GM23248 (cell line): ENCODE results near the gene RERE. TPM values are rescaled to one million over a fixed set of nuclear protein-coding genes. Genes with fewer than 3 reads are reported as not detected.

Experiments
- DNase-seq: peaks from one replicate; pipeline ENCODE4 v3.0.0-alpha.2; 2015
- H2AFZ ChIP-seq: fragments of 200-600 bp; sonication (generic); 2 replicates; pipeline ENCODE4 v1.6.1; 2016; ENCODE audit warnings: antibody characterized with exemption
- H3F3A ChIP-seq: fragments of 200-600 bp; sonication (generic); 2 replicates; pipeline ENCODE4 v1.6.1; 2016; ENCODE audit warnings: mild to moderate bottlenecking, antibody characterized with exemption, mixed run types; ENCODE audit not compliant: insufficient read depth
- H3K27ac ChIP-seq: fragments of 200-600 bp; sonication (generic); 2 replicates; pipeline ENCODE4 v1.5.1; 2016; ENCODE audit warnings: mild to moderate bottlenecking
- H3K27me3 ChIP-seq: fragments of 200-600 bp; sonication (generic); replicated peaks from 2 replicates; pipeline ENCODE4 v1.6.1; 2016; ENCODE audit warnings: mild to moderate bottlenecking; ENCODE audit not compliant: insufficient read depth
- H3K36me3 ChIP-seq: fragments of 200-600 bp; sonication (generic); 2 replicates; pipeline ENCODE4 v1.6.1; 2016; ENCODE audit warnings: low read depth, mild to moderate bottlenecking
- H3K4me1 ChIP-seq: fragments of 200-600 bp; sonication (generic); 2 replicates; pipeline ENCODE4 v1.6.1; 2016; ENCODE audit warnings: mild to moderate bottlenecking; ENCODE audit not compliant: insufficient read depth
- H3K4me2 ChIP-seq: fragments of 200-600 bp; sonication (generic); one replicate; pipeline ENCODE4 v1.6.1; 2016; ENCODE audit warnings: mild to moderate bottlenecking; ENCODE audit not compliant: unreplicated experiment
- H3K4me3 ChIP-seq: fragments of 200-600 bp; sonication (generic); 2 replicates; pipeline ENCODE4 v1.5.1; 2016; ENCODE audit warnings: mild to moderate bottlenecking
- H3K79me2 ChIP-seq: fragments of 200-600 bp; sonication (generic); 2 replicates; pipeline ENCODE4 v1.6.1; 2016; ENCODE audit warnings: mild to moderate bottlenecking; ENCODE audit not compliant: insufficient read depth
- H3K9ac ChIP-seq: fragments of 200-600 bp; sonication (generic); 2 replicates; pipeline ENCODE4 v1.6.1; 2016; ENCODE audit warnings: mild to moderate bottlenecking
- H3K9me2 ChIP-seq: fragments of 200-600 bp; sonication (generic); 2 replicates; pipeline ENCODE4 v1.6.1; 2016; ENCODE audit warnings: mixed run types, mild to moderate bottlenecking, moderate library complexity; ENCODE audit not compliant: insufficient read depth
- H3K9me3 ChIP-seq: fragments of 200-600 bp; sonication (generic); one replicate; pipeline ENCODE4 v1.6.1; 2017; ENCODE audit warnings: low read depth
- H4K20me1 ChIP-seq: fragments of 200-600 bp; sonication (generic); 2 replicates; pipeline ENCODE4 v1.6.0; 2016; ENCODE audit not compliant: insufficient read depth
- EZH2 ChIP-seq: fragments of 200-600 bp; sonication (generic); IDR thresholded peaks from 2 replicates; pipeline ENCODE4 v1.6.1; 2018; ENCODE audit warnings: antibody characterized with exemption, mild to moderate bottlenecking; ENCODE audit not compliant: insufficient read depth, poor library complexity, severe bottlenecking
- EZH2phosphoT487 ChIP-seq: fragments of 200-600 bp; sonication (generic); IDR thresholded peaks from 2 replicates; pipeline ENCODE4 v1.6.1; 2018; ENCODE audit warnings: antibody characterized with exemption, moderate library complexity, mild to moderate bottlenecking, low read depth; ENCODE audit not compliant: insufficient read depth
- WGBS, 2 experiments: methylation state at CpG; one replicate each; pipeline ENCODE4 v1.1.6; 2015 to 2017; ENCODE audit warnings: low lambda C conversion rate in 2 of 2, low coverage in 1 of 2; ENCODE audit errors: missing lambda C conversion rate in 2 of 2; 5-methylcytosine and 5-hydroxymethylcytosine counted together
- in situ Hi-C: fragments of 300-500 bp; cut with MboI; formaldehyde crosslinking; loops from 2 replicates; pipeline ENCODE4 v1.15.0; 2020
- polyA plus RNA-seq: library from polyadenylated mRNA; unstranded; fragments of >200 nt; fragmentation: Nextera tagmentation; extraction: Ambion mirVana; gene quantifications from 2 replicates; pipeline ENCODE4 v1.2.1, GENCODE V29; 2016
- total RNA-seq: library from RNA; depleted of rRNA; stranded (reverse); fragments of >200 nt; shearing (Covaris generic); gene quantifications from 2 replicates; pipeline ENCODE4 v1.2.3, GENCODE V29; 2014

The RERE gene
- total and polyA plus RNA-seq, 2 experiments from 2014 or later: 26.0 to 26.2 TPM

GRCh38 chr1:8468751-8469150 is 348.7 kb downstream of the RERE start:
- Histone ChIP-seq H3K9ac (no peak overlapping the region), H3K9me3 (no peaks in the 10 kb centered on the region), H3K79me2 (peaks cover 26% of the 10 kb centered on the region), H3K36me3 (no peaks in the 10 kb centered on the region), H3K4me3 (no peak overlapping the region), H4K20me1 (no peaks in the 10 kb centered on the region), H3K27ac (no peak overlapping the region), H3K4me1 (peaks cover 15% of the 10 kb centered on the region), H3K27me3 (no peaks in the 10 kb centered on the region), H3K4me2 (no peak overlapping the region), H2AFZ (no peak overlapping the region), H3K9me2 (no peaks in the 10 kb centered on the region), H3F3A (peaks cover 12% of the 10 kb centered on the region; the same call in 1 of the 2 replicates)
- 81 to 83% methylated on average over 4 of the region's 4 CpGs for WGBS, 2 experiments
- no peak for TF ChIP-seq EZH2phosphoT487
- TF ChIP-seq EZH2: no peak
- in situ Hi-C loops: no loop called here
- no peak for DNase-seq

GRCh38 chr1:8467308-8467707 is 350.1 kb downstream of the RERE start:
- H4K20me1 ChIP-seq: no peaks in the 10 kb centered on the region
- 27 to 41% methylated on average over 3 of the region's 3 CpGs for WGBS, 2 experiments

GRCh38 chr1:8465692-8466091 is 351.7 kb downstream of the RERE start:
- H2AFZ ChIP-seq: no peak overlapping the region
- peak overlapping the region; percentile 19 for H3K4me2 ChIP-seq
- DNase-seq: peak; percentile 33
- 0 out of 2 replicates have a peak overlapping the region, but pooled peaks have one; percentile 1 for H3K9ac ChIP-seq
- H3K79me2 ChIP-seq: 0 out of 2 replicates have a peak, but pooled peaks cover 13% of the 10 kb centered on the region
- in situ Hi-C loops: no loop called here
- no peaks in the 10 kb centered on the region for H3K27me3 ChIP-seq
- WGBS, 2 experiments: 21 to 22% methylated on average over 13 of the region's 13 CpGs
- H3K36me3 ChIP-seq: no peaks in the 10 kb centered on the region
- peaks cover 27% of the 10 kb centered on the region for H3K4me1 ChIP-seq
- no peak overlapping the region for H3K27ac ChIP-seq
- H3K9me3 ChIP-seq: no peaks in the 10 kb centered on the region
- no peak for TF ChIP-seq EZH2
- TF ChIP-seq EZH2phosphoT487: no peak
- H3F3A ChIP-seq: peaks cover 22% of the 10 kb centered on the region
- no peaks in the 10 kb centered on the region for H4K20me1 ChIP-seq
- no peak overlapping the region for H3K4me3 ChIP-seq
- H3K9me2 ChIP-seq: no peaks in the 10 kb centered on the region

More at GRCh38 chr1:8467308-8467707, 350.1 kb downstream of the RERE start:
- no peak for DNase-seq
- in situ Hi-C loops: no loop called here
- Histone ChIP-seq H3K9me2 (no peaks in the 10 kb centered on the region), H3K27me3 (no peaks in the 10 kb centered on the region), H3K79me2 (peaks cover 13% of the 10 kb centered on the region), H3K4me2 (no peak overlapping the region), H3K36me3 (no peaks in the 10 kb centered on the region), H3K4me3 (no peak overlapping the region), H2AFZ (no peak overlapping the region), H3K9ac (no peak overlapping the region), H3K9me3 (no peaks in the 10 kb centered on the region), H3K27ac (no peak overlapping the region), H3F3A (peaks cover 22% of the 10 kb centered on the region), H3K4me1 (peaks cover 27% of the 10 kb centered on the region)
- TF ChIP-seq EZH2phosphoT487: no peak
- no peak for TF ChIP-seq EZH2

- Histone ChIP-seq H3K9me2 (no peaks in the 10 kb centered on the region), H3K4me2 (no peak overlapping the region), H3K79me2 (peaks cover 16% of the 10 kb centered on the region; the same call in 1 of the 2 replicates), H4K20me1 (no peaks in the 10 kb centered on the region), H3F3A (peaks cover 22% of the 10 kb centered on the region), H3K27ac (no peak overlapping the region), H3K4me3 (no peak overlapping the region), H3K4me1 (peaks cover 28% of the 10 kb centered on the region), H3K27me3 (no peaks in the 10 kb centered on the region), H3K36me3 (no peaks in the 10 kb centered on the region), H2AFZ (no peak overlapping the region), H3K9me3 (no peaks in the 10 kb centered on the region), H3K9ac (no peak overlapping the region)
- peak; percentile 39 for DNase-seq
- in situ Hi-C loops: no loop called here
- no peak for TF ChIP-seq EZH2
- no peak for TF ChIP-seq EZH2phosphoT487
- WGBS, 2 experiments: 71 to 80% methylated on average over 5 of the region's 5 CpGs
These were observed 352.4 kb downstream of the RERE start for GRCh38 chr1:8465013-8465412.

- Histone ChIP-seq H3K9me2 (no peaks in the 10 kb centered on the region), H4K20me1 (no peaks in the 10 kb centered on the region), H3K36me3 (no peaks in the 10 kb centered on the region), H3K9ac (no peak overlapping the region), H3F3A (peaks cover 22% of the 10 kb centered on the region), H3K27me3 (no peaks in the 10 kb centered on the region), H3K79me2 (peaks cover 23% of the 10 kb centered on the region; the same call in 1 of the 2 replicates), H3K4me3 (no peak overlapping the region), H3K27ac (no peak overlapping the region), H3K4me2 (no peak overlapping the region), H3K9me3 (no peaks in the 10 kb centered on the region), H3K4me1 (peaks cover 30% of the 10 kb centered on the region), H2AFZ (no peak overlapping the region)
- no peak for DNase-seq
- in situ Hi-C loops: no loop called here
- TF ChIP-seq EZH2 (no peak), EZH2phosphoT487 (no peak)
- 82 to 95% methylated on average over 4 of the region's 4 CpGs for WGBS, 2 experiments
These were observed 353.1 kb downstream of the RERE start for GRCh38 chr1:8464377-8464776.
